SK-N-MC (cell line): ENCODE data around the gene FHIT.

Source experiments
- DNase-seq: peaks from one replicate; pipeline ENCODE4 v3.0.0-alpha.2; 2011; ENCODE audit warnings: low read depth, low spot score
- H3K27ac ChIP-seq: fragments of 200-600 bp; sonication (generic); 2 replicates; pipeline ENCODE4 v1.5.1; 2016; ENCODE audit warnings: mixed run types
- H3K36me3 ChIP-seq: fragments of 200-600 bp; sonication (generic); 2 replicates; pipeline ENCODE4 v1.6.1; 2017; ENCODE audit warnings: antibody characterized with exemption, low read length, mixed read lengths; ENCODE audit not compliant: insufficient read depth
- H3K4me3 ChIP-seq: fragments of 200-600 bp; sonication (generic); 2 replicates; pipeline ENCODE4 v1.5.1; 2016
- H3K9ac ChIP-seq: fragments of 200-600 bp; sonication (generic); 2 replicates; pipeline ENCODE4 v1.8.0; 2017; ENCODE audit warnings: mixed run types, mixed read lengths; ENCODE audit not compliant: insufficient read length
- H3K9me3 ChIP-seq: fragments of 200-600 bp; sonication (generic); 2 replicates; pipeline ENCODE4 v1.6.1; 2017; ENCODE audit warnings: low read depth, mild to moderate bottlenecking, antibody characterized with exemption, low read length, moderate library complexity, mixed read lengths
- EZH2 ChIP-seq: fragments of 200-600 bp; sonication (generic); IDR thresholded peaks from one replicate; pipeline ENCODE4 v1.6.1; 2017; ENCODE audit warnings: antibody characterized with exemption
- FOXP2 ChIP-seq: optimal IDR thresholded peaks from 2 replicates; pipeline ENCODE3; 2011; ENCODE audit warnings: mild to moderate bottlenecking, moderate library complexity; ENCODE audit not compliant: insufficient read depth; ENCODE audit errors: extremely low read length, control extremely low read depth
- POLR2AphosphoS5 ChIP-seq: IDR thresholded peaks from 2 replicates; pipeline ENCODE4 v1.6.1; 2012; ENCODE audit warnings: mild to moderate bottlenecking, low read depth, low read length, borderline replicate concordance

The FHIT gene

GRCh38 chr3:60131618-60132017 is 1119.6 kb downstream of the FHIT start:
- no peak overlapping the region for H3K4me3 ChIP-seq
- no peaks in the 10 kb centered on the region for H3K36me3 ChIP-seq
- TF ChIP-seq FOXP2 (no peak), EZH2 (no peak), POLR2AphosphoS5 (no peak)
- H3K9me3 ChIP-seq, result no peaks in the 10 kb centered on the region
- DNase-seq, result no peak
- no peak overlapping the region for H3K9ac ChIP-seq
- H3K27ac ChIP-seq, result no peak overlapping the region

GRCh38 chr3:60126511-60127304 is 1124.5 kb downstream of the FHIT start:
- TF ChIP-seq FOXP2 (no peak), POLR2AphosphoS5 (no peak), EZH2 (no peak)
- no peak for DNase-seq
- H3K9me3 ChIP-seq, result no peaks in the 10 kb centered on the region

GRCh38 chr3:60125686-60126085 is 1125.6 kb downstream of the FHIT start:
- no peak for TF ChIP-seq EZH2
- no peak for TF ChIP-seq POLR2AphosphoS5
- TF ChIP-seq FOXP2, result no peak

More at GRCh38 chr3:60126511-60127304, 1124.5 kb downstream of the FHIT start:
- H3K36me3 ChIP-seq, result no peaks in the 10 kb centered on the region
- H3K9ac ChIP-seq, result no peak overlapping the region
- H3K4me3 ChIP-seq, result no peak overlapping the region
- no peak overlapping the region for H3K27ac ChIP-seq

GRCh38 chr3:60120245-60120644 is 1131.0 kb downstream of the FHIT start:
- no peaks in the 10 kb centered on the region for H3K36me3 ChIP-seq
- H3K9ac ChIP-seq, result no peak overlapping the region
- H3K4me3 ChIP-seq, result no peak overlapping the region
- TF ChIP-seq EZH2 (no peak), POLR2AphosphoS5 (no peak), FOXP2 (no peak)
- no peaks in the 10 kb centered on the region for H3K9me3 ChIP-seq
- H3K27ac ChIP-seq, result no peak overlapping the region
- no peak for DNase-seq

More at GRCh38 chr3:60125686-60126085, 1125.6 kb downstream of the FHIT start:
- Histone ChIP-seq H3K27ac (no peak overlapping the region), H3K4me3 (no peak overlapping the region), H3K9ac (no peak overlapping the region), H3K36me3 (no peaks in the 10 kb centered on the region), H3K9me3 (no peaks in the 10 kb centered on the region)
- DNase-seq, result no peak

- DNase-seq, result no peak
- Histone ChIP-seq H3K27ac (no peak overlapping the region), H3K9me3 (no peaks in the 10 kb centered on the region), H3K4me3 (no peak overlapping the region), H3K36me3 (no peaks in the 10 kb centered on the region), H3K9ac (no peak overlapping the region)
- TF ChIP-seq EZH2 (no peak), FOXP2 (no peak), POLR2AphosphoS5 (no peak)
Observed at GRCh38 chr3:60114191-60114590, 1137.1 kb downstream of the FHIT start.

- Histone ChIP-seq H3K4me3 (no peak overlapping the region), H3K9ac (no peak overlapping the region), H3K36me3 (no peaks in the 10 kb centered on the region), H3K9me3 (no peaks in the 10 kb centered on the region), H3K27ac (no peak overlapping the region)
- TF ChIP-seq POLR2AphosphoS5 (no peak), FOXP2 (no peak), EZH2 (no peak)
- DNase-seq, result no peak
Observed at GRCh38 chr3:60107275-60107674, 1144.0 kb downstream of the FHIT start.

GRCh38 chr3:60102154-60102553 is 1149.1 kb downstream of the FHIT start:
- H3K36me3 ChIP-seq, result no peaks in the 10 kb centered on the region
- no peak overlapping the region for H3K27ac ChIP-seq
- H3K4me3 ChIP-seq, result no peak overlapping the region
- no peak overlapping the region for H3K9ac ChIP-seq
- no peaks in the 10 kb centered on the region for H3K9me3 ChIP-seq
- no peak for DNase-seq
- TF ChIP-seq EZH2, result no peak
- no peak for TF ChIP-seq POLR2AphosphoS5
- no peak for TF ChIP-seq FOXP2

GRCh38 chr3:60101621-60102020 is 1149.6 kb downstream of the FHIT start:
- TF ChIP-seq EZH2 (no peak), POLR2AphosphoS5 (no peak), FOXP2 (no peak)
- no peak overlapping the region for H3K9ac ChIP-seq
- no peak overlapping the region for H3K27ac ChIP-seq
- no peaks in the 10 kb centered on the region for H3K36me3 ChIP-seq
- no peak overlapping the region for H3K4me3 ChIP-seq
- no peaks in the 10 kb centered on the region for H3K9me3 ChIP-seq
- DNase-seq, result no peak
